Large intestine (tissue), 3 donors: ENCODE data around the gene DNAJC8. TPM values are rescaled to one million over a fixed set of nuclear protein-coding genes. Genes with fewer than 3 reads are reported as not detected.

Experiments used
- DNase-seq, 2 donors: peaks; one replicate each; pipeline versions ENCODE4 v3.0.0 to v3.0.0-alpha.2; 2013
- H3K27ac ChIP-seq: one replicate; pipeline ENCODE4 v1.5.1; 2013; ENCODE audit warnings: low read length
- H3K27me3 ChIP-seq: 2 replicates; pipeline ENCODE4 v1.6.1; 2013; ENCODE audit warnings: low read length; ENCODE audit not compliant: control insufficient read depth, insufficient read depth
- H3K36me3 ChIP-seq: 2 replicates; pipeline ENCODE4 v1.6.1; 2013; ENCODE audit warnings: low read length; ENCODE audit not compliant: control insufficient read depth, insufficient read depth
- H3K4me1 ChIP-seq: one replicate; pipeline ENCODE4 v1.6.1; 2013; ENCODE audit warnings: low read length; ENCODE audit not compliant: control insufficient read depth, insufficient read depth
- H3K4me3 ChIP-seq: one replicate; pipeline ENCODE4 v1.5.1; 2013; ENCODE audit warnings: low read length
- H3K9me3 ChIP-seq: one replicate; pipeline ENCODE4 v1.6.1; 2013; ENCODE audit warnings: mild to moderate bottlenecking, low read depth, low read length, moderate library complexity; ENCODE audit not compliant: control insufficient read depth
- whole genome bisulfite sequencing: methylation state at CpG from one replicate; pipeline ENCODE4 v1.1.5; 2013; ENCODE audit warnings: low lambda C conversion rate; ENCODE audit not compliant: insufficient coverage; 5-methylcytosine and 5-hydroxymethylcytosine counted together
- polyA plus RNA-seq: library from polyadenylated mRNA; unstranded; fragments of 120-200 nt; gene quantifications from one replicate; pipeline ENCODE4 v1.2.1, GENCODE V29; 2013

DNAJC8 gene
- polyA plus RNA-seq, 1 donor: 104 TPM

- Histone ChIP-seq H3K4me1 (peaks cover 52% of the 10 kb centered on the region), H3K9me3 (no peaks in the 10 kb centered on the region), H3K27ac (no peak overlapping the region), H3K4me3 (no peak overlapping the region), H3K27me3 (no peaks in the 10 kb centered on the region), H3K36me3 (peaks cover 14% of the 10 kb centered on the region)
- DNase-seq: no peak
- WGBS: no CpG with 5 or more reads among the region's 4 CpGs
Measured at GRCh38 chr1:28240024-28240423, 7.2 kb upstream of the DNAJC8 start.

- H3K27ac ChIP-seq: no peak overlapping the region
- H3K9me3 ChIP-seq: no peaks in the 10 kb centered on the region
- no peaks in the 10 kb centered on the region for H3K27me3 ChIP-seq
- 0% methylated on average over 1 of the region's 2 CpGs for WGBS
- H3K36me3 ChIP-seq: peaks cover 14% of the 10 kb centered on the region
- peaks cover 43% of the 10 kb centered on the region for H3K4me1 ChIP-seq
- H3K4me3 ChIP-seq: no peak overlapping the region
- DNase-seq: no peak
Measured at GRCh38 chr1:28239004-28239403, 6.2 kb upstream of the DNAJC8 start.

GRCh38 chr1:28236656-28237322 lies 4.0 kb upstream of the DNAJC8 start:
- peak overlapping the region; percentile 99 for H3K27ac ChIP-seq
- H3K27me3 ChIP-seq: no peaks in the 10 kb centered on the region
- no peaks in the 10 kb centered on the region for H3K9me3 ChIP-seq
- DNase-seq: peak in 1 of 2 donors; percentile 67
- 4% methylated on average over 5 of the region's 20 CpGs for WGBS
- H3K4me1 ChIP-seq: peaks cover 27% of the 10 kb centered on the region
- peak overlapping the region; percentile 95 for H3K4me3 ChIP-seq
- H3K36me3 ChIP-seq: peaks cover 12% of the 10 kb centered on the region

GRCh38 chr1:28235755-28236655 lies 3.2 kb upstream of the DNAJC8 start, which contains the start of gene ATP5IF1:
Gene ATP5IF1 (plus strand): TSS chr1:28236124. CDS start chr1:28236184, 60 bp downstream.
- H3K4me3 ChIP-seq: peak within 1 kb of the TSS; percentile 95
- peaks cover 20% of the 10 kb centered on the region for H3K4me1 ChIP-seq
- peak within 1 kb of the TSS; percentile 99 for H3K27ac ChIP-seq
- H3K9me3 ChIP-seq: no peaks in the 10 kb centered on the region
- peak; percentile 97 to 98 for DNase-seq
- no peaks in the 10 kb centered on the region for H3K27me3 ChIP-seq
- peaks cover 8% of the 10 kb centered on the region for H3K36me3 ChIP-seq
- WGBS: no CpG with 5 or more reads among the region's 60 CpGs

- H3K27ac ChIP-seq: no peak overlapping the region
- H3K27me3 ChIP-seq: no peaks in the 10 kb centered on the region
- no CpG with 5 or more reads among the region's 14 CpGs for WGBS
- DNase-seq: no peak
- H3K9me3 ChIP-seq: no peaks in the 10 kb centered on the region
- peaks cover 13% of the 10 kb centered on the region for H3K36me3 ChIP-seq
- peak overlapping the region; percentile 98 for H3K4me3 ChIP-seq
- H3K4me1 ChIP-seq: peaks cover 13% of the 10 kb centered on the region
Measured at GRCh38 chr1:28233264-28233606, 406 bp upstream of the DNAJC8 start.

- WGBS: no CpG with 5 or more reads among the region's 2 CpGs
- Histone ChIP-seq H3K9me3 (no peaks in the 10 kb centered on the region), H3K36me3 (peaks cover 25% of the 10 kb centered on the region), H3K4me3 (no peak overlapping the region), H3K27ac (no peak overlapping the region), H3K4me1 (peaks cover 4% of the 10 kb centered on the region), H3K27me3 (no peaks in the 10 kb centered on the region)
- DNase-seq: no peak
Measured at GRCh38 chr1:28229996-28230395, 2.8 kb downstream of the DNAJC8 start.

- H3K4me3 ChIP-seq: no peak overlapping the region
- H3K36me3 ChIP-seq: peaks cover 32% of the 10 kb centered on the region
- H3K27ac ChIP-seq: no peak overlapping the region
- DNase-seq: no peak
- H3K27me3 ChIP-seq: no peaks in the 10 kb centered on the region
- H3K4me1 ChIP-seq: peaks cover 4% of the 10 kb centered on the region
- no peaks in the 10 kb centered on the region for H3K9me3 ChIP-seq
Measured at GRCh38 chr1:28229089-28229488, 3.7 kb downstream of the DNAJC8 start.

- Histone ChIP-seq H3K27ac (no peak overlapping the region), H3K4me1 (no peaks in the 10 kb centered on the region), H3K27me3 (no peaks in the 10 kb centered on the region), H3K4me3 (no peak overlapping the region), H3K9me3 (no peaks in the 10 kb centered on the region), H3K36me3 (peaks cover 42% of the 10 kb centered on the region)
- DNase-seq: no peak
- WGBS: 90% methylated on average over 2 of the region's 2 CpGs
Measured at GRCh38 chr1:28213315-28213714, 19.5 kb downstream of the DNAJC8 start.

GRCh38 chr1:28209700-28210099 lies 23.1 kb downstream of the DNAJC8 start:
- Histone ChIP-seq H3K9me3 (no peaks in the 10 kb centered on the region), H3K4me1 (peaks cover 4% of the 10 kb centered on the region), H3K27ac (no peak overlapping the region), H3K4me3 (no peak overlapping the region), H3K36me3 (peaks cover 62% of the 10 kb centered on the region), H3K27me3 (no peaks in the 10 kb centered on the region)
- WGBS: no CpG with 5 or more reads among the region's 1 CpG
- no peak for DNase-seq

GRCh38 chr1:28208818-28209441 lies 23.9 kb downstream of the DNAJC8 start:
- WGBS: no CpG with 5 or more reads among the region's 4 CpGs
- Histone ChIP-seq H3K27ac (no peak overlapping the region), H3K4me3 (no peak overlapping the region), H3K27me3 (no peaks in the 10 kb centered on the region), H3K4me1 (peaks cover 4% of the 10 kb centered on the region), H3K36me3 (peaks cover 65% of the 10 kb centered on the region), H3K9me3 (no peaks in the 10 kb centered on the region)
- DNase-seq: peak; percentile 51 to 54
